Liver (tissue), 3 donors: Measurements from ENCODE around the gene MAP3K19.

Experiments
- HNF4G ChIP-seq: IDR thresholded peaks from 2 replicates; pipeline ENCODE4 v1.6.1; 2016; ENCODE audit warnings: antibody characterized with exemption
- JUND ChIP-seq, 2 donors: IDR thresholded peaks; 2 replicates each; pipeline ENCODE4 v1.6.1; 2016; ENCODE audit warnings: antibody characterized with exemption in 2 of 2
- RAD21 ChIP-seq, 2 donors: IDR thresholded peaks; 2 replicates each; pipeline ENCODE4 v1.6.1; 2016; ENCODE audit warnings: antibody characterized with exemption in 2 of 2, mild to moderate bottlenecking in 2 of 2
- RXRA ChIP-seq, 2 donors: IDR thresholded peaks; 2 replicates each; pipeline ENCODE4 v1.6.1; 2017 to 2018; ENCODE audit warnings: antibody characterized with exemption in 2 of 2, mild to moderate bottlenecking in 1 of 2
- SP1 ChIP-seq: IDR thresholded peaks from 2 replicates; pipeline ENCODE4 v1.6.1; 2018; ENCODE audit warnings: antibody characterized with exemption, mild to moderate bottlenecking
- TAF1 ChIP-seq: conservative IDR thresholded peaks from 2 replicates; pipeline ENCODE4 v1.6.1; 2016; ENCODE audit warnings: antibody characterized with exemption, mild to moderate bottlenecking
- TF ChIP-seq, protein P1 (sequence below): fragments of 150-350 bp; IDR thresholded peaks from 2 replicates; pipeline ENCODE4 v1.5.1; 2017; ENCODE audit warnings: improper control_type of control experiment, low read depth, low read length; ENCODE audit not compliant: missing input control
- TF ChIP-seq, protein P2 (sequence below): IDR thresholded peaks from 2 replicates; pipeline ENCODE4 v1.6.1; 2016; ENCODE audit warnings: antibody characterized with exemption, mild to moderate bottlenecking
- TF ChIP-seq, protein P3 (sequence below): IDR thresholded peaks from 2 replicates; pipeline ENCODE4 v1.6.1; 2016; ENCODE audit warnings: antibody characterized with exemption
- donor health status: healthy.
- donor health status: healthy.

DNA sequence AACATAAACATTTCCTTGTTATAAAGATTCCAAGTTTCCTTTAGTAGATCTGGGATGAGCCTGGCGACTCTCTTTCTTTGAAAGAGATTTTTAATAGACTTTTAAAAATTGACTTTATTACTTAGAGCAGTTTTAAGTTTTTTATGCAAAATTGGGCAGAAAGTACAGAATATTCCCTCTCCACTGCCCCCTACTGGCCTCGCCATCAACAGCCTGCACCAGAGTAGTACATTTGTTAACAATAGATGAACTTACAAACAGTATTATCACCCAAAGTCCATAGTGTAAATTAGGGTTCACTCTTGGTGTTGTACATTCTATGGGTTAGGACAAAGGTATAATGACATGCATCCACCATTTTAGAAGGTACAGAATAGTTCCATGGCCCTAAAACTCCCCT lies 3.9 kb downstream of the MAP3K19 start:
- TF ChIP-seq HNF4G: no peak
- TF ChIP-seq, protein P1, sequence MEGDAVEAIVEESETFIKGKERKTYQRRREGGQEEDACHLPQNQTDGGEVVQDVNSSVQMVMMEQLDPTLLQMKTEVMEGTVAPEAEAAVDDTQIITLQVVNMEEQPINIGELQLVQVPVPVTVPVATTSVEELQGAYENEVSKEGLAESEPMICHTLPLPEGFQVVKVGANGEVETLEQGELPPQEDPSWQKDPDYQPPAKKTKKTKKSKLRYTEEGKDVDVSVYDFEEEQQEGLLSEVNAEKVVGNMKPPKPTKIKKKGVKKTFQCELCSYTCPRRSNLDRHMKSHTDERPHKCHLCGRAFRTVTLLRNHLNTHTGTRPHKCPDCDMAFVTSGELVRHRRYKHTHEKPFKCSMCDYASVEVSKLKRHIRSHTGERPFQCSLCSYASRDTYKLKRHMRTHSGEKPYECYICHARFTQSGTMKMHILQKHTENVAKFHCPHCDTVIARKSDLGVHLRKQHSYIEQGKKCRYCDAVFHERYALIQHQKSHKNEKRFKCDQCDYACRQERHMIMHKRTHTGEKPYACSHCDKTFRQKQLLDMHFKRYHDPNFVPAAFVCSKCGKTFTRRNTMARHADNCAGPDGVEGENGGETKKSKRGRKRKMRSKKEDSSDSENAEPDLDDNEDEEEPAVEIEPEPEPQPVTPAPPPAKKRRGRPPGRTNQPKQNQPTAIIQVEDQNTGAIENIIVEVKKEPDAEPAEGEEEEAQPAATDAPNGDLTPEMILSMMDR: peak; percentile 32
- TF ChIP-seq, protein P2, sequence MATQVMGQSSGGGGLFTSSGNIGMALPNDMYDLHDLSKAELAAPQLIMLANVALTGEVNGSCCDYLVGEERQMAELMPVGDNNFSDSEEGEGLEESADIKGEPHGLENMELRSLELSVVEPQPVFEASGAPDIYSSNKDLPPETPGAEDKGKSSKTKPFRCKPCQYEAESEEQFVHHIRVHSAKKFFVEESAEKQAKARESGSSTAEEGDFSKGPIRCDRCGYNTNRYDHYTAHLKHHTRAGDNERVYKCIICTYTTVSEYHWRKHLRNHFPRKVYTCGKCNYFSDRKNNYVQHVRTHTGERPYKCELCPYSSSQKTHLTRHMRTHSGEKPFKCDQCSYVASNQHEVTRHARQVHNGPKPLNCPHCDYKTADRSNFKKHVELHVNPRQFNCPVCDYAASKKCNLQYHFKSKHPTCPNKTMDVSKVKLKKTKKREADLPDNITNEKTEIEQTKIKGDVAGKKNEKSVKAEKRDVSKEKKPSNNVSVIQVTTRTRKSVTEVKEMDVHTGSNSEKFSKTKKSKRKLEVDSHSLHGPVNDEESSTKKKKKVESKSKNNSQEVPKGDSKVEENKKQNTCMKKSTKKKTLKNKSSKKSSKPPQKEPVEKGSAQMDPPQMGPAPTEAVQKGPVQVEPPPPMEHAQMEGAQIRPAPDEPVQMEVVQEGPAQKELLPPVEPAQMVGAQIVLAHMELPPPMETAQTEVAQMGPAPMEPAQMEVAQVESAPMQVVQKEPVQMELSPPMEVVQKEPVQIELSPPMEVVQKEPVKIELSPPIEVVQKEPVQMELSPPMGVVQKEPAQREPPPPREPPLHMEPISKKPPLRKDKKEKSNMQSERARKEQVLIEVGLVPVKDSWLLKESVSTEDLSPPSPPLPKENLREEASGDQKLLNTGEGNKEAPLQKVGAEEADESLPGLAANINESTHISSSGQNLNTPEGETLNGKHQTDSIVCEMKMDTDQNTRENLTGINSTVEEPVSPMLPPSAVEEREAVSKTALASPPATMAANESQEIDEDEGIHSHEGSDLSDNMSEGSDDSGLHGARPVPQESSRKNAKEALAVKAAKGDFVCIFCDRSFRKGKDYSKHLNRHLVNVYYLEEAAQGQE: no peak
- TF ChIP-seq TAF1: no peak
- no peak for TF ChIP-seq SP1
- no peak for TF ChIP-seq RXRA (IDR thresholded peaks at IDR 0.05)
- TF ChIP-seq, protein P3, sequence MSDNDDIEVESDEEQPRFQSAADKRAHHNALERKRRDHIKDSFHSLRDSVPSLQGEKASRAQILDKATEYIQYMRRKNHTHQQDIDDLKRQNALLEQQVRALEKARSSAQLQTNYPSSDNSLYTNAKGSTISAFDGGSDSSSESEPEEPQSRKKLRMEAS: no peak
- no peak for TF ChIP-seq JUND (IDR thresholded peaks at IDR 0.05)
- TF ChIP-seq RAD21 (IDR thresholded peaks at IDR 0.05): peak in 1 of 2 donors; percentile 21
